GM21360 (cell line): ENCODE data around the gene LATS1.
"Not testable (repeated sequence)": the region's sequence is repeated elsewhere in the genome, so short reads cannot be mapped to it uniquely, and the experiment has no call there.

Experiments
- ATAC-seq: cut with Tn5 transposase; IDR thresholded peaks from one replicate; pipeline ENCODE4 v1.9.1; 2021; ENCODE audit warnings: mild to moderate bottlenecking, moderate library complexity; ENCODE audit not compliant: unreplicated experiment

Gene LATS1

DNA sequence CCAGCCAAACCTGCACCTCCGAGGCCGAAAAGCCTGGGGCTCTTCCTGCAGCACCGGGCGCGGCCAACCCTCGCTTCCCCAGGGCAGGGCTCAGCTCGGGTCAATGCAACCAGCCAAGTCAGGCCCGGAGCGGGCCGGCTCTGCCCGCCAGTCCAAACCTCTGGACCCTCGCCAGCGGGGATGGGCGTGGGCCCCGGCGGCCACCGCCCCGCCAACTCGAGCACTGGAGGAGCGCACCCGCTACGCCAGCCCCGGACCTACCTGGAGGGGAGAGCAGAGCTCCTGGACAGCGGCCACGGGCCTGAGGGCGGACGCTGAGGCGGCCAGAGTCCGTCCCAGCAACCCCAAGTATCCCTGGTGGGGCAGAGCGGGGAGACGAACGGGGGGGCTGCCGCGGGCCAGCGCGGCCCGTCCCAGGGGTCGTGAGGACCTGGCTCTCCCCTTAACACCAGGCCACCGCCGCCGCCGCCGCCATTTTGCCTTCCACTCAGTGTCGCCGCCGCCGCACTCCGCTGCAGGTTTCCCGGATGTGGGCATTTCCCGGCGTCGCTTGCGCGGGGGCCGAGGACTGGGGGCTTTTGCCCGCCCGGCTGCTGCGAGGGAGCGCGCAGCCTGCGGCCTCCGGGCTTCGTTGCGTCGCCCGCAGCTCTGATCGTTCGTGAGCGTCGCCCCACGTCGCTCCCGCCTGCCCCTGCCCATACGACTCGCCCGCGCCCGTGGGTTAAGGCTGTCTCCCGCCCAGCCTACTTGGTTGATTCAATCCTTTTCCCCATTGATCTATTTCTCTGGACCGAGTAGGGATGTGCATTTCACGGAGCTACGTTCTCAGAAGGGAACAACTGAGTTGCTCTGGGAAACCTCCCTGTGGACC, at the start of gene LATS1:
Gene LATS1, minus strand, starts transcription at position 514 of the 871 bp plus-strand sequence. CDS start 15,975 bp downstream, outside the sequence.
- peak; percentile 83 for ATAC-seq

DNA sequence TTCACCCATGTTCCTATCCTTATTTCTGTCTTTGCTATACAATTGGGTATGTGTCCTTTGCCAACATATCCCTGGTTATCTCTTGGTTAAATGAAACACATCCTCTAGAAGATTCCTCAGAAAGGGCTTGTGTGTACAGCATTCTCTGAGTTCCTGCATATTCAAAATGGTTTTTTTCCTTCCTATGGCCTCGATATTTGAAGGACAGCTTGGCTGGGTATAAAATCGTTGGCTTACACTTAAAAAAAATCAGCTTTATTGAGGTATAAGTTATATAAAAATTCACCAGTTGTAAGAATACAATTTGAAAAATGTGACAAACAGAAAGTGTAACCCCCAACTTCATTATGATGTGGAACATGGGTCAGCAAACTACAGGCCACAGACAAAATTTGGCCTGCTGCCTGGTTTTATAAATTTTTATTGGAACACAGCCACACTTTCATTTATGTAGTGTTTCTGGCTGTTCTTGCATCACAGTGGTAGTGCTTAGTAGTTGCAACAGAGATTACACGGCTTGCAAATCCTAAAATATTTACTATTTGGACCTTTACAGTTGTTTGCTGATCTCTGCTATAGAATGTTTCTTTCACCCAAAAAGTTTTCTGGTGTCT, 48.4 kb upstream of the LATS1 start:
- ATAC-seq, result no peak

DNA sequence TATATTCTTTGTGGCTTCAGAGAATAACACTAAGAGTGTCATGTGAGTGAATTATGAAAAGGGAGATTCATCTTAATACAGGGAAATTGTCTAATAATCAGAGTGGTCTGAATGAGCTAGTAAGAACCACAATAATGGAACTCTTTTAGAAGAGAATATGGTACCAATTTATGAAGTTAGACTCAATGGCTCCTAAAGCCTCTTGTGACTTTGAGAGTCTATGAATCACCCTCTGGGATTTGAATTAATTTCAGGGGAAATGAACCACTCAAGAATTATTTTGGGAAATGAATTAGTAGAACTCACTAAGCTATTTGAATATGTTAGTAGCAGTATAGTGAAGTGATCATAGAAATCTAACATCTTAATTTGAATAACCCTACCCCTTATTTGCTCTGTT, 46.0 kb upstream of the LATS1 start:
- no peak for ATAC-seq

DNA sequence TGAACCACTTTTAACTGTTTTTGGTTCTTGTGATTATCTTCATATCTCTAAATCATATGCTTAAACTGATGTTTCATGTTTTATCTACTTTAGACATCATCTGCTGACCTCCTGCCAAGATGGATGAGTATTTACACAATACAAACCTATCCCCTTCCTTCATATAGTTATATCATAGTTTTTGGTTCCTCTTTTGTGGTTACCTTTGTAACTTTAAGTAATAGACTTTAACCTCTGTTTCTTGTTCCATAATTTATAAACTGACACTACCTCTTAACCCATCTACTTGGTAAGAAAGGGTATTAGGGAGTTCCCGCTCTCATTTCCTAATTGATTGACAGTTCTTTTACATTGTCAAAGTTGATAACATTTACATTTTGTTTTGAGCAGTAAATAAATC, 43.5 kb upstream of the LATS1 start:
- ATAC-seq, result peak; percentile 96

DNA sequence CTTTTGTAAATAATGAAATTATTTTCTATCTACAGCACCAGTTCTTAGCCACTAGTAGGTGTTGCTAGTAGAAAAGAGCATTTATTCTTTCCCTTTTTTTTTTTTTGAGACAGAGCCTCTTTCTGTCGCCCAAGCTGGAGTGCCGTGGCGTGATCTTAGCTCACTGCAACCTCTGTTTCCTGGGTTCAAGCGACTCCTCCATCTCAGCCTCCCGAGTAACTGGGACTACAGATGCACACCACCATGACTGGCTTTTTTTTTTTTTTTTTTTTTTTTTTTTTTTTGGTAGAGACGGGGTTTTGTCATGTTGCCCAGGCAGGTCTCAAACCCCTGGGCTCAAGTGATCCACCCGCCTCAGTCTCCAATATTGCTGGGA, 38.3 kb upstream of the LATS1 start:
- no peak for ATAC-seq

DNA sequence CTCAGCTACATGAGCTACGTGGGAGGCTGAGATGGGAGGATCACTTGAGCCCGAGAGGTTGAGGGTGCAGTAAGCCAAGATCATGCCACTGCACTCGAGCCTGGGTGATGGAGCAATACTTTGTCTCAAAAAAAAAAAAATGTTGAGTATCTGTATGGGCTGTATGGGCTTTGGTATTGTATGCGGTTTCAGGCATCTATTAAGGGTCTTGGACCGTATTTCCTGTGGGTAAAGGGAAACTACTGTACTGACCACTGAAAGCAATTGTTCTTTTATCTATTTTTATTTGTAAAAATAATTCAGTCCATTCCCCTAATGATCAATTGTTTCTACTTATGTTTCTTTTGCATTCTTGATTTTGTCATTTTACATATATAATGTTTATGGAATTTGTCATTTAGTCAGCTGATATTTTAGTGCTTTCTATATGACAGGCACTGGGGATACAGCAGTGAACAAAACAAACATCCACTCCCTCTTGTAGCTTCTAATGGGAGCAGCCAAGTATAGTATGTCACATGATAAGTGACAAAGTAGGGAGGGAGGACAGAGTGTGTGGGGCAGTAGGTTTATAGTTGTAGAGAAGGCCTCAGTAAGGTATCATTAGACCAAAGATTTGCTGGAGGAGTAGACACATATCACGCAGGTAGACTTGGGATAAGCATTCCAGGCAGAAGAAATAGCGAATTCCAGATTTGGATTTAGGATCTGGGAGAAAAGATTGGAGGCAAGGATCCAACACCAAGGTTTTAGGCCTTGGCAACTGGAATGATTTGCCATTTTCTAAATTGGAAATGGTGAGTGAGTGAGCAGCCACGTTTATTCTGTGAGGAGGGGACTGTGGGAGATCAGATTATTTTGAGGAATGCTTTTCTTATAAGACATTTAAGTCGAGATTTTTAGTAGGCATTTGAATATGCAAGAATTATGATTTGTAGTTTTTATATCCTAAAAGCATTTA, 37.7 kb upstream of the LATS1 start:
- ATAC-seq, result peak; percentile 73

DNA sequence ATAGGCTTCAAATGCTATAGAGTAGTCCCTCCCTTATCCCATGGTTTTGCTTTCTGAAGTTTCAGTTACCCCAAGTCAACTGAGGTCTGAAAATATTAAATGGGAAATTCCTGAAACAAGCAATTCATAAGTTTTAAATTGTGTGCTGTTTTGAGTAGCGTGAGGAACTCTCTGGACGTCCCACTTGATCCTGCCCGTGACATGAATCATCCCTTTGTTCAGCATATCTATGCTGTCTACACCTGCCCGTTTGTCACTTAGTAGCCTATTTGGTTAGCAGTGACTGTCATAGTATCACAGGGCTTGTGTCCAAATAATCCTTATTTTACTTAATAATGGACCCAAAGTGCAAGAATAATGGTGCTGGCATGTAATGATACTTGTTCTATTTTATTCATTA, 36.6 kb upstream of the LATS1 start:
- ATAC-seq, result no peak

DNA sequence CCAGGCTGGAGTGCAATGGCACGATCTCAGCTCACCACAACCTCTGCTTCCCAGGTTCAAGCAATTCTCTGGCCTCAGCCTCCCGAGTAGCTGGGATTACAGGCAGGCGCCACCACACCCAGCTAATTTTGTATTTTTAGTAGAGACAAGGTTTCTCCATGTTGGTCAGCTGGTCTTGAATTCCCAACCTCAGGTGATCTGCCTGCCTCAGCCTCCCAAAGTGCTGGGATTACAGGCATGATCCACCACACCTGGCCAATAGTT, 35.4 kb upstream of the LATS1 start:
- not testable (repeated sequence) for ATAC-seq

DNA sequence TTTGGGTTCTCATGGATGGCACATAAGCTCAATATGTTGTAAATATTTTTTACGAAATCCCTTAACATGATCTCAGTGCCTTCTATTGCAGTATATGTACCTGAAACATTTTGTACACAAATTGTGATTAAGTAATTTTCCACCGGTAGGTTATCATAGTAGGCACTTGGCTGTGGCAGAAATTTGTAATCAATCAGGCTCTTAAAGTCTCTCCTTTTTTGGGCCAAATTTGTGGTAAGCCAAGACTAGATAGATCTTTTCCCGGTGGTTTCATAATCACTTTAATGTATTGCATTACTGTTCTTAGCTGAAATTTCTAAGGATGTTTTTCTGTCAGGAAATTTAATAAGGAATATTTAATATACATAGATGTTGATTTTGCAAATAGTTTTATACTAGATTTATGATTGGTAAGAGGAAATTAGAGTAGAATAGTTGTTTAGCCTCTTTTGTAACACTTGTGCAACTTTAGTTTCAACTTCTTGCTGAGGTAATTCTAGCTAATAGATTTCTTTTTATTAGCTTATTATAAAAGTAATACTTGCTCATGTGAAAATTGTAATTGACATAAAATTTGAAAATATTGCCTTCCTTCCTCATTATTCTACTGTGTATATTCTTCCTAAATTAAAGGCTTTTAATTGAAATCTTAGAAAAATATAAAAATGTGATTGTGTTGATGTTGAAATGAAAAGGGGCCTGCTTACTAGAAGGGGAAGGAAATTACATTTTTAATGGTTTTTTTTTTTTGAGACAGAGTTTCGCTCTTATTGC, 34.9 kb upstream of the LATS1 start:
- ATAC-seq, result no peak

DNA sequence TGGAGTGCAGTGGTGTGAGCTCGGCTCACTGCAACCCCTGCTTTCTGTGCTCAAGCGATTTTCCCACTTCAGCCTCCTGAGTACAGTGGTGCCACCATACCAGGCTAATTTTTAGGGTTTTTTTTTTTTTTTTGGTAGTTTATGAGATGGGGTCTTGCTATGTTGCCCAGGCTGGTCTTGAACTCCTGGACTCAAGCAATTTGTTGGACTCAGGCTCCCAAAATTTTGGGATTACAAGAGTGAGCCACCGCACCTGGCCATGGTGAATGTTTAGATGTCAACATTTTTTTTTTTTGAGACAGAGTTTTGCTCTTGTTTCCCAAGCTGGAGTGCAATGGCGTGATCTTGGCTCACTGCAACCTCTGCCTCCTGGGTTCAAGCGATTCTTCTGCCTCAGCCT, 34.0 kb upstream of the LATS1 start:
- not testable (repeated sequence) for ATAC-seq

DNA sequence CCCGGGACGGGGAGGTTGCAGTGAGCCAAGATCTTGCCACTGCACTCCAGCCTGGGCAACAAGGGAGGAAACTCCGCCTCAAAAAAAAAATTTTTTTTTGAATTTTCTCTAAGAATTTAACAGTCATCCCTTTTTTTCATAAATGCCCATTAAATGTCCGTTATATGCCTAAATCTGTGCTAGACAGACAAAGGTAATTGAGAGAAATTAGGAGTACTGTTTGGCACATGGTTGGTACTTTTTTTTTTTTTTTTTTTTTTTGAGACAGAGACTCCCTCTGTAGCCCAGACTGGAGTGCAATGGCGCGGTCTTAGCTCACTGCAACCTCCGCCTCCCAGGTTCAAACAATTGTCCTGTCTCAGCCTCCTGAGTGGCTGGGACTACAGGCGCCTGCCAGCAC, 33.3 kb upstream of the LATS1 start:
- no peak for ATAC-seq

DNA sequence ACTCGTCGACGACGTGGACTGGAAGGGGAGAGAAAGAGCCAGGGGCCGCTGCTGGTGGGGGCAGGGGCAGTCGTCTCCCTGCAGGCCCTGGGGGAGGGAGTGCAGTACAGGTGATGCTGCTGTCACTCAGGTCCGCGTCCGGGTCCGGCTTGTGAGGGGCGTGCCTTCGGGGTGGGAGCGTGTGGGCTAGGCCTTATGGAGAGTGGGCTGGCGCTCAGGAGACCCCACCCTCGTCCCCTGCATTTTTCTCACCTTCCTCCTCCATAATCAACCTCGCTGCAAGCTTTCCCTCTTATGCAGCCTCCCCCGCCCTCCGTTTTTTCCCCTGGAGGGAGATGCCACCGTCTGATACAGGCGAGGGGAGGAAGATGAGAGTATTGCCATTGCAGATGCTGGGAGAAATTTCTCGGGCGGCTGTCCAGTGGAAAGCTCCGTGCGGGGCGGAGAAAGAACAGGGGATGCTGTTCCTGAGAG, 32.3 kb upstream of the LATS1 start:
- peak; percentile 36 for ATAC-seq

DNA sequence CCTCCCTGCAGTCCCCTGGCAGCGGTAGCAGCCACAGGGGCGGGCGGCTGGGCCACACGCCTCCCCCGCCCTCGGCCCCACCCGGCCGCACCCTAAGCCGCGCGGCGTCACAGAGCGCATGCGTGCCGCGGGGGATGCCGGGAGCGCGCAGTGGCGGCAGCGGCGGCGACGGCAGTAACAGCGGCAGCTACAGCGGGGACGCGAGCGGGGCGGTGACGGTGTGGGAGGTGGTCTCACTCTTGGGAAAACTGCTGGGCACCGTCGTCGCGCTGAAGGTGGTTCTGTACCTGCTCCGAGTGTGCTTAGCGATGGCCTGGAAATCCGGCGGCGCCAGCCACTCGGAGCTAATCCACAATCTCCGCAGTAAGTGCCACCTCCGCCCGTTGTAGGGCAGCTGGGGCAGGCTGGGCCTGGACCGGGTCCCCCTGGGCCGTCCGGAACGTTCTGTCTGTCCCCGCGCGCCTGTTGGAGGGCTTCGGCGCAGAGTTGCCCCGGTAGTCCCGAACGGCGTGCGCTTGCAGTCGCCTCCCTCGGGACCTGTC, 31.8 kb upstream of the LATS1 start, which contains the start of gene PCMT1:
Gene PCMT1, plus strand, starts transcription at position 148 of the 542 bp plus-strand sequence. Its CDS starts 161 bp downstream, at position 309.
- ATAC-seq, result peak; percentile 83

DNA sequence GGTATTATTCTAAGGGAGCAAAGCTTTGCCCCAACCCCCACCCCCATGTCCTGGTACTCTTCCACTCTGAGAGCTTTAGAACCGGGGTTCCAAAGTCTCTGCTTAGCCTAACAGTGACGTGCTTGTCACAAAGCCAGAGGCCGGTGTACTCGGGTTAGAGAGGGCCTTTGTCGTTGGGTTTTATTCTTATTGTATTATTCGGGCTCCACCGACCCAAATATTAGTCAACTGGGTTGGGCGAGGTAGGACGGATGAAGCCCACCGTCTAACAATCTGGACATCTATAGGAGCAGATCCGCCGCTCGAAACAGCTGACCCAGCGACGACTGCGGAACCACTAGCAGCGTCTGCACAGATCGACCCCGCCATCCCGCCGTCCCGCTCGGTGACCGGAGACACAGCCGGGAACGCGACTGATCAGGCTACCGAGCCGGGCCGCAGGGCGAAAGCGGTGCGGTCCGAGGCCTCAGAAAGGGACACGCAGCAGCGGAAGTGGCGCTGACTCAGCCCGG, 31.2 kb upstream of the LATS1 start:
- ATAC-seq, result not testable (repeated sequence)

DNA sequence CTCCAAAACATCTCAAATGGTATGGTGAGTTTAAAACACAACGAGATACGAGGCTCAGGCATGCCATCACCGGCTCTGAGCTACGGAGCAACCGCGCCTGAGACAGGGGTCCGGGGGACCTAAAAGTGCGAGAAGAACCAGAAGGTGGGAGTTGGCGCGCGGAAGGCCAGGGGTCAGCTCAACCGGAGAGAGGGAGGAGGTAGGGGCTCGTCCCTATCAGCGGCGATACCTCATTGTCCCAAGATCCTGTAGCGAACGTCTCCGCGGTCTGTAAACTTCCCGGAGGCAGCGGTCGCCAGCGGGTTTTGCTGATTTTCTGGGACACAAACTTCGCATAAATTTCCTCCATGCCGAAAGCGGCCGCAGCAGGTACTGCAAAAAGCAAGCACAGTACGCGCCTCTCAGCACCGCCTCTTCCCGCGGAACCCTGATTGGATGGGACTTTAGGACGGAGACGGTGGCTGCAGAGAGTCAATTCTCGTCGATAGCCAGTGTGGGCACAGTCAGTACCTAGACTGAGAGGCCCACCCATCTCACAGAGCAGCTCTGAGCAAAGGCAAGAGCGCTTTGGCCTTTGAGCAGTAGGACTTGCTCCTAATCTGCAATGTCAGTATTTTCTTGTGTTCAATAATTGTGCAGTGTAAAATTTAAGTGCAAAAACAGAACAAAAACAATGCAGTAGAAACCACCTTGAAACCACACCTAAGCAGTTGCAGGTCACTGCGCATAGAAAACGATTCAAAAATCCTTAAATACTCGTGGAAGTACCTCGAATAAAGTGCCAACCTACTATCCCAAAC, 28.4 kb upstream of the LATS1 start, which contains the start of gene NUP43:
Gene NUP43, minus strand, starts transcription at position 383 of the 800 bp plus-strand sequence. Its CDS starts 34 bp downstream, at position 349.
- peak; percentile 44 for ATAC-seq

DNA sequence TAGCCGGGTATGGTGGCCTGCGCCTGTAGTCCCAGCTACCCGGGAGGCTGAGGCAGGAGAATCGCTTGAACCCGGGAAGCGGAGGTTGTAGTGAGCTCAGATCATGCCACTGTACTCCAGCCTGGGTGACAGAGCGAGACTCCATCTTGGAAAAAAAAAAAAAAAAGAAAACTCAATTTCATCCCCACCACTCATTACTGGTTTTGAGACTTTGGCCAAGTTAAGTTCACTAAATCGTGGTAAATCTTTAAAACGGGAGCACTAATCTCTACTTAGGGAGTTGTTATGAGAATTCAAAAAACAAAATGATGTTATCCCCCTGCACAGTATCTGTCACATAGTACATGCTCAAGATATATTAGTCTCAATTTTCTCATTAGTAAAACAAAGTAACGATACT, 27.4 kb upstream of the LATS1 start:
- ATAC-seq, result not testable (repeated sequence)

DNA sequence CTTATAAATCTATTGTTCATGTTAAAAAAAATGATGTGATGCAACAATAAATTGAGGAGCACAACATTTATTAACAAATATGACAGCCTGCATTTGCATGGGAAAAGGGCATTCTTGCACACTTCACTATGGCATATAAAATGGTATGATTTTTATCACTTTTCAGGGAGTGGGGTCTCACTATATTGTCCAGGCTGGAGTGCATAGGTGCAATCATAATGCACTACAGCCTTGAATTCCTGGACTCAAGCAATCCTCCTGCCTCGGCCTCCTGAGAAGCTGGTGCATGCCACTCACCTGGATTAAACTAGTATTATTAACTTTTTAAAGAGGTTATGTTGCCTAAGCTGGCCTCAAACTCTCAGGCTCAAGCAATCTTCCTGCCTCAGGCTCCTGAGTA, 17.0 kb upstream of the LATS1 start:
- no peak for ATAC-seq

DNA sequence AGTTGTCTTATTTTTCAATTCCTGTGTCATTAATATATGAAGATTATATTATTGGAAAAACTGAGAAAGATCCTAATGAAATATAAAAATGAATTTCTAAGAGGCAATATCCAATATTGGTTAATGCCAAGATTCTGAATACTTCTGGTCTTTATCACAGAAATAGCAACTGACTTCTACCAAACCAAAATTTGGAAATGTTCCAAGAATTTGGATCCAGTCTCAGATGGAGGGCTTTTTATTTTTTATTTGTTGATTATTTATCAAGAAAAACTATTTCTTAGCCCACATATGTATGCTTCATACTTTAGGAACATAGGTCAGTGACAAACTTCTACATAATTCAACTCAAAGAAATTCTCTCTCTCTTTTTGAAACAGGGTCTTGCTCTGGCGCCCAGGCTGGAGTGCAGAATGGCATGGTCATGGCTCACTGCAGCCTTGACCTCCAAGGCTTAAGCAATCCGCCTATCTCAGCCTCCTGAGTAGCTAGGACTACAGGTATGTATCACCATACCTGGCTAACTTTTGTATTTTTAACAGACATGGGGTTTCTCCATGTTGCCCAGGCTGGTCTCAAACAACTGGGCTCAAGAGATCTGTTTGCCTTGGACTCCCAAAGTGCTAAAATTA, 15.3 kb upstream of the LATS1 start:
- no peak for ATAC-seq

DNA sequence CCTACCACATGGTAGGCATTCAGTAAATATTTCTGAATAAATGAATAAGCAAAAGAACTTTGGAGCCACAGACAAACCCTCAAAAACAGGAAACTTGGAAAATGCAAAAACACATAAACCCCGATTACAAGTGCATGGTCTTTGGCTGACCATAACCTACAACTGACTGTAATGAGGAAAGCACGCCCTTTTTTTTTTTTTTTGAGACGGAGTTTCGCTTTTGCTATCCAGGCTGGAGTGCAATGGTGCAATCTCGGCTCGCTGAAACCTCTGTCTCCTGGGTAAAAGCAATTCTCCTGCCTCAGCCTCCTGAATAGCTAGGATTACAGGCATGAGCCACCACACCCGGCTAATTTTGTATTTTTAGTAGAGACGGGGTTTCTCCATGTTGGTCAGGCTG, 11.9 kb upstream of the LATS1 start:
- ATAC-seq, result no peak
